PC-9 (cell line): ENCODE data around the gene SLC7A11. TPM values are rescaled to one million over a fixed set of nuclear protein-coding genes. Genes with fewer than 3 reads are reported as not detected.

Source experiments
- BruUV-seq: library from RNA; stranded (reverse); fragments of 400-500 nt; replicated peaks from 2 replicates; lab custom pipeline; 2021; lab: Mats Ljungman, UMichigan
- CTCF ChIA-PET: fragments of 300-600 bp; sonication (Branson Sonifier 250); formaldehyde crosslinking; loops from one replicate; lab custom pipeline; 2022; ENCODE audit warnings: antibody characterized with exemption; lab: Charles Lee
- POLR2A ChIA-PET: fragments of 300-600 bp; sonication (Branson Sonifier 250); formaldehyde crosslinking; loops from one replicate; lab custom pipeline; 2022; ENCODE audit warnings: antibody characterized with exemption; ENCODE audit not compliant: unreplicated experiment; lab: Charles Lee
- DNase-seq, 2 experiments: peaks; one replicate each; pipeline versions ENCODE4 v3.0.0 to v3.0.0-alpha.2; 2015 to 2022; ENCODE audit warnings: mixed read lengths in 1 of 2
- H2AFZ ChIP-seq: fragments of 200-600 bp; sonication (generic); 2 replicates; pipeline ENCODE4 v1.8.1; 2017; ENCODE audit warnings: antibody characterized with exemption
- H3F3A ChIP-seq: fragments of 200-600 bp; sonication (generic); 2 replicates; pipeline ENCODE4 v1.8.1; 2017; ENCODE audit warnings: antibody characterized with exemption, mild to moderate bottlenecking, low read depth; ENCODE audit not compliant: insufficient read depth
- H3K27ac ChIP-seq: fragments of 200-600 bp; sonication (generic); 2 replicates; pipeline ENCODE4 v1.6.1; 2016; ENCODE audit warnings: mixed run types
- H3K27me3 ChIP-seq: fragments of 200-600 bp; sonication (generic); 2 replicates; pipeline ENCODE4 v1.6.1; 2016; ENCODE audit warnings: low read depth, mixed run types; ENCODE audit not compliant: insufficient read depth
- H3K36me3 ChIP-seq: fragments of 200-600 bp; sonication (generic); 2 replicates; pipeline ENCODE4 v1.6.1; 2016; ENCODE audit warnings: low read depth, mixed run types
- H3K4me1 ChIP-seq: fragments of 200-600 bp; sonication (generic); replicated peaks from 2 replicates; pipeline ENCODE4 v1.6.1; 2016; ENCODE audit warnings: mixed run types; ENCODE audit not compliant: insufficient read depth
- H3K4me2 ChIP-seq: fragments of 200-600 bp; sonication (generic); 2 replicates; pipeline ENCODE4 v1.6.1; 2017; ENCODE audit warnings: mixed run types
- H3K4me3 ChIP-seq: fragments of 200-600 bp; sonication (generic); 2 replicates; pipeline ENCODE4 v1.6.1; 2016; ENCODE audit warnings: mixed run types
- H3K79me2 ChIP-seq: fragments of 200-600 bp; sonication (generic); 2 replicates; pipeline ENCODE4 v1.6.1; 2017; ENCODE audit warnings: low read depth, mixed run types
- H3K9me2 ChIP-seq: fragments of 200-600 bp; sonication (generic); 2 replicates; pipeline ENCODE4 v1.8.1; 2017; ENCODE audit warnings: mild to moderate bottlenecking; ENCODE audit not compliant: insufficient read depth
- H3K9me3 ChIP-seq: fragments of 200-600 bp; sonication (generic); 2 replicates; pipeline ENCODE4 v1.8.1; 2016; ENCODE audit warnings: low read depth; ENCODE audit not compliant: insufficient read depth
- H4K20me1 ChIP-seq: fragments of 200-600 bp; sonication (generic); 2 replicates; pipeline ENCODE4 v1.8.1; 2017; ENCODE audit not compliant: insufficient read depth
- EZH2 ChIP-seq: fragments of 200-600 bp; sonication (generic); IDR thresholded peaks from 2 replicates; pipeline ENCODE4 v1.8.0; 2017; ENCODE audit warnings: antibody characterized with exemption, low read depth
- intact Hi-C: fragments of 100-400 bp; cut with micrococcal nuclease; formaldehyde crosslinking; loops from one replicate; pipeline ENCODE4 v1.10.0; 2022; ENCODE audit not compliant: unreplicated experiment
- total RNA-seq: library from RNA; stranded (reverse); gene quantifications from 2 replicates; pipeline ENCODE4 v1.2.3, GENCODE V29; 2021
- TF ChIP-seq, protein P1 (sequence below): fragments of 200-600 bp; sonication (generic); conservative IDR thresholded peaks from 2 replicates; pipeline ENCODE4 v1.6.1; 2017; ENCODE audit warnings: mixed run types, antibody characterized with exemption, mild to moderate bottlenecking, moderate library complexity

Gene SLC7A11
- total RNA-seq, 1 experiment from 2014 or later: 187 TPM

DNA sequence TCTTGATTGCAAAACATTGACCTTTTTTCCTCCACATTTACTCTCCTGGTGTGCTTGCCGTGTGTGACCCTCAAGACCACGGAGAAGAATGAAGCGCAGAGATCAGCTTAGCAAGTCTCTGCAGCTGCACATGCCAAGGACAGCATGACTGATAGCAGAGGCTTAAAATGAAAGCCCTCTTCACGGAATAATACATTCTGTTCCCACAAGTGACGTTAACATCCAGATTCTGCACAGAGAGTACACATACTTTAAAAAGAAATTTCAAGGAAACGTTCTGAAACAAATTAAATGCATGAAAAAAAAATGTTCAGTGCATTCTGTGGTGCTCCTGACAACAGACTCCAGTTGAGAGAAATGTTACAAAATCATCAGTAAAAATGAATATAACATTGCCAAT is 60.9 kb downstream of the SLC7A11 start:
- H3K27me3 ChIP-seq: no peaks in the 10 kb centered on the region
- ChIA-PET POLR2A (no interaction called here), CTCF (no interaction called here)
- no peaks in the 10 kb centered on the region; the same call in none of the 2 replicates for H3K79me2 ChIP-seq
- H3K9me2 ChIP-seq: no peaks in the 10 kb centered on the region
- no peaks in the 10 kb centered on the region for H3K9me3 ChIP-seq
- H2AFZ ChIP-seq: no peak overlapping the region
- H3K4me1 ChIP-seq: no peaks in the 10 kb centered on the region
- TF ChIP-seq, protein P1, sequence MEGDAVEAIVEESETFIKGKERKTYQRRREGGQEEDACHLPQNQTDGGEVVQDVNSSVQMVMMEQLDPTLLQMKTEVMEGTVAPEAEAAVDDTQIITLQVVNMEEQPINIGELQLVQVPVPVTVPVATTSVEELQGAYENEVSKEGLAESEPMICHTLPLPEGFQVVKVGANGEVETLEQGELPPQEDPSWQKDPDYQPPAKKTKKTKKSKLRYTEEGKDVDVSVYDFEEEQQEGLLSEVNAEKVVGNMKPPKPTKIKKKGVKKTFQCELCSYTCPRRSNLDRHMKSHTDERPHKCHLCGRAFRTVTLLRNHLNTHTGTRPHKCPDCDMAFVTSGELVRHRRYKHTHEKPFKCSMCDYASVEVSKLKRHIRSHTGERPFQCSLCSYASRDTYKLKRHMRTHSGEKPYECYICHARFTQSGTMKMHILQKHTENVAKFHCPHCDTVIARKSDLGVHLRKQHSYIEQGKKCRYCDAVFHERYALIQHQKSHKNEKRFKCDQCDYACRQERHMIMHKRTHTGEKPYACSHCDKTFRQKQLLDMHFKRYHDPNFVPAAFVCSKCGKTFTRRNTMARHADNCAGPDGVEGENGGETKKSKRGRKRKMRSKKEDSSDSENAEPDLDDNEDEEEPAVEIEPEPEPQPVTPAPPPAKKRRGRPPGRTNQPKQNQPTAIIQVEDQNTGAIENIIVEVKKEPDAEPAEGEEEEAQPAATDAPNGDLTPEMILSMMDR: no peak
- TF ChIP-seq EZH2: no peak
- H4K20me1 ChIP-seq: peaks cover 28% of the 10 kb centered on the region
- peaks cover 34% of the 10 kb centered on the region; the same call in 1 of the 2 replicates for H3F3A ChIP-seq
- no peak overlapping the region for H3K4me3 ChIP-seq
- H3K27ac ChIP-seq: no peak overlapping the region
- DNase-seq: no peak
- intact Hi-C loops: loop anchor here (5.0 to 10.0 kb wide), 2 partner anchors 144 to 356 kb away; no protein-coding TSS in a partner anchor
- peaks cover 72% of the 10 kb centered on the region for H3K36me3 ChIP-seq
- no peak overlapping the region for H3K4me2 ChIP-seq
- BruUV-seq: no TSS peak

DNA sequence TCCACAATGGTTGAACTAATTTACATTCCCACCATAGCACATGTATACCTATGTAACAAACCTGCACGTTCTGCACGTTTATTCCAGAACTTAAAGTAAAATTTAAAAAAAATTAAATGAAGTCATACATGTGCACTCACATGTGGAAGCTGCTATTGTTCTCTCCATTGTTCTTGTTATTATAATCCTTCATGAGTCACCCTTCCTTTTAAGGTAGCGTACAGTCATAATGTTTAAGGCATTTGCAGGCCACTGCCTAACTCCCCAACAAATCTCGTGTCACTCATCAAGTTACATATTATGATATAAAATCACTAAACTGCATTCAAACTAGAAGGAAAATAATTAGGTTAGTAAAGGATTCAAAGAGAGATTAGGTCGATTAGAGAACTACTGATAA is 63.6 kb downstream of the SLC7A11 start:
- Histone ChIP-seq H3K27ac (no peak overlapping the region), H3K9me3 (no peaks in the 10 kb centered on the region), H3K9me2 (no peaks in the 10 kb centered on the region), H2AFZ (no peak overlapping the region), H3K4me2 (no peak overlapping the region), H3F3A (peaks cover 38% of the 10 kb centered on the region), H3K4me3 (no peak overlapping the region), H3K4me1 (no peaks in the 10 kb centered on the region), H3K36me3 (peaks cover 79% of the 10 kb centered on the region), H3K79me2 (no peaks in the 10 kb centered on the region; the same call in 1 of the 2 replicates), H4K20me1 (peaks cover 19% of the 10 kb centered on the region), H3K27me3 (no peaks in the 10 kb centered on the region)
- DNase-seq: no peak
- ChIA-PET POLR2A (no interaction called here), CTCF (no interaction called here)
- TF ChIP-seq, protein P1: no peak
- TF ChIP-seq EZH2: no peak
- no TSS peak for BruUV-seq
- intact Hi-C loops: no loop called here

DNA sequence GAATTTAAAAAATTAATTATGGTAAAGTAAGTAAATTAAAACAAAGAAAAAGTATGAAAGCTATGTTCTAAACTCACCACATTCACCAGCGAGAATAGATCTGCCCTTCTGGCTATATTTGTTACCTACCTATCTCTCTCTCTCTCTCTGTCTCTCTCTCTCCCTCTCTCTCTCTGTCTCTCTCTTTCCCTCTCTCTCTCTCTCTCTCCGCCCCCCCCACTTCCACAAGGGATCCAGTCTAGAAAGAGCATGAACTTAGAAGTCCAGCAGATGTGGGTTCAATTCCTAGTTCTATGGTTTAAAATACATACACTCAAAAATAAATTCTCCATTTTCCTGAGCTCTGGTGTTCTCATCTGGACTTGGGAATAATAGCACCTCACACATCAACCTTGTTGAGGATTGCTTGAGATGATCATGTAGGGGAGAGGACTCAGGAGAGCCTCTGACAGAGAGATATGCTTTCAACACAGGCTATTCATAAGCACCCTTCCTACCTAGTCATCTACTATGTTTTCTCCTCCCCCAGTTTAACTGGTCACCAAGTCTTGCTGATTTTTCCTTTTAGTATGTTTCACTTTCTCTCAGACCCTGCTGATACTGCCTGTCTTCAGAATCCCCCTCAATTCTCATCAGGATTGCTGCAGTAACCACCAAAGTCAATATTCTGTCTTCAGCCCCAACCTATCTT is 64.7 kb downstream of the SLC7A11 start:
- Histone ChIP-seq H3K27ac (no peak overlapping the region), H3K79me2 (no peaks in the 10 kb centered on the region; the same call in 1 of the 2 replicates), H3K9me2 (no peaks in the 10 kb centered on the region), H3K27me3 (no peaks in the 10 kb centered on the region), H3K9me3 (no peaks in the 10 kb centered on the region), H3K4me1 (no peaks in the 10 kb centered on the region), H4K20me1 (peaks cover 8% of the 10 kb centered on the region), H2AFZ (no peak overlapping the region), H3F3A (peaks cover 39% of the 10 kb centered on the region), H3K36me3 (peaks cover 67% of the 10 kb centered on the region), H3K4me2 (no peak overlapping the region), H3K4me3 (no peak overlapping the region)
- no TSS peak for BruUV-seq
- TF ChIP-seq EZH2: no peak
- TF ChIP-seq, protein P1: no peak
- POLR2A ChIA-PET: no interaction called here
- intact Hi-C loops: no loop called here
- CTCF ChIA-PET: interaction anchor here (0.7 kb wide), 3 partner anchors 26 to 355 kb away, joined by 4 to 6 read pairs (median 6); no protein-coding TSS in a partner anchor
- no peak for DNase-seq
